Measurements from ENCODE around the gene MCCC1. TPM values are rescaled to one million over a fixed set of nuclear protein-coding genes. Genes with fewer than 3 reads are reported as not detected.

The MCCC1 gene
- total RNA-seq, 1 donor from 2014 or later = 17.9 TPM

GRCh38 chr3:183080628-183081027 lies 18.7 kb downstream of the MCCC1 start:
- H3K4me1 Mint-ChIP-seq (ENCODE audit: low read depth, unreplicated experiment) = no peaks in the 10 kb centered on the region
- peaks cover 4% of the 10 kb centered on the region for H3K9me3 Mint-ChIP-seq (ENCODE audit: unreplicated experiment)
- H3K27ac Mint-ChIP-seq (ENCODE audit: unreplicated experiment) = no peak overlapping the region
- DNase-seq = no peak
- H3K27me3 Mint-ChIP-seq (ENCODE audit: unreplicated experiment) = peaks cover 2% of the 10 kb centered on the region
- no peak overlapping the region for H3K4me3 Mint-ChIP-seq (ENCODE audit: unreplicated experiment)
- no peak for TF ChIP-seq CTCF (IDR thresholded peaks at IDR 0.05; ENCODE audit: partially characterized antibody, unreplicated experiment)
- H3K36me3 Mint-ChIP-seq (ENCODE audit: unreplicated experiment) = peaks cover 32% of the 10 kb centered on the region

- Mint-ChIP-seq H3K9me3 (ENCODE audit: unreplicated experiment) (peaks cover 4% of the 10 kb centered on the region), H3K4me1 (ENCODE audit: low read depth, unreplicated experiment) (peaks cover 3% of the 10 kb centered on the region), H3K4me3 (ENCODE audit: unreplicated experiment) (no peak overlapping the region), H3K27me3 (ENCODE audit: unreplicated experiment) (no peaks in the 10 kb centered on the region), H3K36me3 (ENCODE audit: unreplicated experiment) (peaks cover 20% of the 10 kb centered on the region), H3K27ac (ENCODE audit: unreplicated experiment) (no peak overlapping the region)
- no peak for TF ChIP-seq CTCF (IDR thresholded peaks at IDR 0.05; ENCODE audit: partially characterized antibody, unreplicated experiment)
- no peak for DNase-seq
Observed at GRCh38 chr3:183074881-183075280, 24.4 kb downstream of the MCCC1 start.

GRCh38 chr3:183074261-183074660 lies 25.0 kb downstream of the MCCC1 start:
- H3K36me3 Mint-ChIP-seq (ENCODE audit: unreplicated experiment) = peaks cover 20% of the 10 kb centered on the region
- peaks cover 4% of the 10 kb centered on the region for H3K9me3 Mint-ChIP-seq (ENCODE audit: unreplicated experiment)
- H3K27ac Mint-ChIP-seq (ENCODE audit: unreplicated experiment) = no peak overlapping the region
- no peak for TF ChIP-seq CTCF (IDR thresholded peaks at IDR 0.05; ENCODE audit: partially characterized antibody, unreplicated experiment)
- H3K4me1 Mint-ChIP-seq (ENCODE audit: low read depth, unreplicated experiment) = peaks cover 3% of the 10 kb centered on the region
- H3K4me3 Mint-ChIP-seq (ENCODE audit: unreplicated experiment) = no peak overlapping the region
- H3K27me3 Mint-ChIP-seq (ENCODE audit: unreplicated experiment) = no peaks in the 10 kb centered on the region
- no peak for DNase-seq

GRCh38 chr3:183073839-183074238 lies 25.5 kb downstream of the MCCC1 start:
- H3K36me3 Mint-ChIP-seq (ENCODE audit: unreplicated experiment) = peaks cover 15% of the 10 kb centered on the region
- H3K9me3 Mint-ChIP-seq (ENCODE audit: unreplicated experiment) = peaks cover 4% of the 10 kb centered on the region
- peaks cover 3% of the 10 kb centered on the region for H3K4me1 Mint-ChIP-seq (ENCODE audit: low read depth, unreplicated experiment)
- H3K27ac Mint-ChIP-seq (ENCODE audit: unreplicated experiment) = no peak overlapping the region
- H3K4me3 Mint-ChIP-seq (ENCODE audit: unreplicated experiment) = no peak overlapping the region
- no peak for TF ChIP-seq CTCF (IDR thresholded peaks at IDR 0.05; ENCODE audit: partially characterized antibody, unreplicated experiment)
- DNase-seq = no peak
- no peaks in the 10 kb centered on the region for H3K27me3 Mint-ChIP-seq (ENCODE audit: unreplicated experiment)

GRCh38 chr3:183070892-183071291 lies 28.4 kb downstream of the MCCC1 start:
- H3K9me3 Mint-ChIP-seq (ENCODE audit: unreplicated experiment) = no peaks in the 10 kb centered on the region
- TF ChIP-seq CTCF (IDR thresholded peaks at IDR 0.05; ENCODE audit: partially characterized antibody, unreplicated experiment) = no peak
- no peak overlapping the region for H3K4me3 Mint-ChIP-seq (ENCODE audit: unreplicated experiment)
- DNase-seq = no peak
- H3K27ac Mint-ChIP-seq (ENCODE audit: unreplicated experiment) = no peak overlapping the region
- H3K4me1 Mint-ChIP-seq (ENCODE audit: low read depth, unreplicated experiment) = peaks cover 3% of the 10 kb centered on the region
- H3K27me3 Mint-ChIP-seq (ENCODE audit: unreplicated experiment) = no peaks in the 10 kb centered on the region
- H3K36me3 Mint-ChIP-seq (ENCODE audit: unreplicated experiment) = peaks cover 10% of the 10 kb centered on the region
